Right lobe of liver (tissue), 6 donors: ENCODE data around the gene CCNA2. TPM values are rescaled to one million over a fixed set of nuclear protein-coding genes. Genes with fewer than 3 reads are reported as not detected.

ENCODE experiments used
- ATAC-seq, 4 donors: fragments of 200-7000 bp; cut with Tn5 transposase; one replicate each; pipeline ENCODE4 v1.9.1; 2020; ENCODE audit warnings: mild to moderate bottlenecking in 4 of 4, moderate library complexity in 4 of 4
- DNase-seq, 3 donors: peaks; one replicate each; pipeline ENCODE4 v3.0.0-alpha.2; 2020
- H3K27ac ChIP-seq, 3 donors: fragments of 200-600 bp; one replicate each; pipeline ENCODE4 v1.8.0; 2022
- H3K27me3 ChIP-seq, 2 donors: fragments of 200-600 bp; one replicate each; pipeline ENCODE4 v1.8.0; 2022
- H3K36me3 ChIP-seq, 4 donors: fragments of 200-600 bp; sonication (generic) in 1 of 4; one replicate each; pipeline versions ENCODE4 v1.5.1 to v1.8.0; 2017 to 2022; ENCODE audit warnings: control low read depth in 1 of 4
- H3K4me1 ChIP-seq, 4 donors: fragments of 200-600 bp; sonication (generic) in 1 of 4; one replicate each; pipeline versions ENCODE4 v1.5.1 to v1.8.0; 2017 to 2022; ENCODE audit warnings: control low read depth in 1 of 4
- H3K4me3 ChIP-seq, 3 donors: fragments of 200-600 bp; one replicate each; pipeline ENCODE4 v1.8.0; 2022
- H3K9me3 ChIP-seq, 4 donors: fragments of 200-600 bp; sonication (generic) in 1 of 4; one replicate each; pipeline versions ENCODE4 v1.5.1 to v1.8.0; 2017 to 2022; ENCODE audit warnings: control low read depth in 1 of 4
- POLR2A ChIP-seq: fragments of 450-650 bp; IDR thresholded peaks from one replicate; pipeline ENCODE4 v1.6.1; 2017; ENCODE audit warnings: antibody characterized with exemption, mild to moderate bottlenecking
- WGBS: methylation state at CpG from one replicate; pipeline ENCODE4 v1.1.6; 2018; ENCODE audit warnings: low coverage, low lambda C conversion rate; ENCODE audit not compliant: insufficient coverage; ENCODE audit errors: missing lambda C conversion rate; 5-methylcytosine and 5-hydroxymethylcytosine counted together
- intact Hi-C, 2 donors: fragments of 100-400 bp; cut with DNase I; formaldehyde crosslinking; loops; one replicate each; pipeline versions ENCODE4 v1.11.2 to v1.14.1; 2022
- total RNA-seq, 6 experiments: library from RNA; depleted of rRNA in 2 of 6; stranded (reverse); fragments of >200 nt in 2 of 6; fragmentation: NEBNext Ultra II Directional in 3 of 6; extraction: Animal tissue kit (Norgen Biotek cat#: 25700) in 3 of 6; gene quantifications; one replicate each; pipeline versions ENCODE4 v1.1.0 to v1.2.4, GENCODE V29; 2016 to 2023
- TF ChIP-seq, protein P1 (sequence below), 4 donors: fragments of 200-600 bp in 3 of 4; fragments of 450-650 bp in 1 of 4; IDR thresholded peaks; one replicate each; pipeline versions ENCODE4 v1.5.1 to v1.8.0; 2016 to 2022; ENCODE audit warnings: antibody characterized with exemption in 4 of 4, mild to moderate bottlenecking in 2 of 4
- donor health status: DM: no; HTN: yes; CAD: no.
- donor health status: DM: no; HTN: no; CAD: no.
- donor health status: DM: no; HTN: no; CAD: no.
- donor health status: DM: no; HTN: yes; CAD: no.
- donor health status: DM: no; HTN: yes; CAD: no.

The CCNA2 gene
- total RNA-seq, 6 experiments from 2014 or later = 0.15 to 4.3 (median 1.4) TPM

DNA sequence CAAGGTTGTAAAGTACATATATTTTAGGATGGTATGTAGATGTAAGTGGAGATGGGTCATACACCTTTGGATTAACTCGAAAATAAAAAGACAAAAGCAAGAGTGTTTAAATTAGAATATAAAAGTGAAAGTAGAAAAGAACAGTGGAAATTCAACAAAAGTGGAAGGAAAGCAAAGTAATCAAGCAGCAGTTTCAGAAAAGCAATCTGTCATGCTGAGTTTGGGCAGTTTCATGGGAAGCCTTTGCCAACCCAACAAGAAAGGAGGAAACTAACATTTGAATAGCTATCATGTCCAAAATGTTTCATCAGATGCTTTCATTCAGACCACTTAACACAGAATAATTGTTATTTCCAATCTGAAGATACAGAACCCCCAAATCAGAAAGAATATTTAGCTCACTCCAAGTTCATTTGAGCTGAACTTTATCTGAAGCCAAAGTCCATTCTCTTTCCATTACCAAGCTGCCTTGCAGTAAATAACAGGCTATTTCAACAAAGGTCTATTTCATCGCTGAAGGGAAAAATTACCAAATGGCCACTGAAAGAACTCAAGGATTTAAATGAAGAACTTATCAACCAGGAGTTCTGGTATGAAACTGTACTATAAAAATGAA lies 24.4 kb downstream of the CCNA2 start:
- Histone ChIP-seq H3K27me3 (no peaks in the 10 kb centered on the region), H3K4me3 (no peak overlapping the region), H3K27ac (peak overlapping the region in 1 of 3 donors; percentile 21), H3K4me1 (peaks cover 0 to 15% (median 0%) of the 10 kb centered on the region in 4 donors), H3K36me3 (peaks cover 0 to 16% (median 4%) of the 10 kb centered on the region in 4 donors), H3K9me3 (no peaks in the 10 kb centered on the region)
- peak in 2 of 4 donors; percentile 9 to 31 for ATAC-seq
- TF ChIP-seq POLR2A = no peak
- TF ChIP-seq, protein P1, sequence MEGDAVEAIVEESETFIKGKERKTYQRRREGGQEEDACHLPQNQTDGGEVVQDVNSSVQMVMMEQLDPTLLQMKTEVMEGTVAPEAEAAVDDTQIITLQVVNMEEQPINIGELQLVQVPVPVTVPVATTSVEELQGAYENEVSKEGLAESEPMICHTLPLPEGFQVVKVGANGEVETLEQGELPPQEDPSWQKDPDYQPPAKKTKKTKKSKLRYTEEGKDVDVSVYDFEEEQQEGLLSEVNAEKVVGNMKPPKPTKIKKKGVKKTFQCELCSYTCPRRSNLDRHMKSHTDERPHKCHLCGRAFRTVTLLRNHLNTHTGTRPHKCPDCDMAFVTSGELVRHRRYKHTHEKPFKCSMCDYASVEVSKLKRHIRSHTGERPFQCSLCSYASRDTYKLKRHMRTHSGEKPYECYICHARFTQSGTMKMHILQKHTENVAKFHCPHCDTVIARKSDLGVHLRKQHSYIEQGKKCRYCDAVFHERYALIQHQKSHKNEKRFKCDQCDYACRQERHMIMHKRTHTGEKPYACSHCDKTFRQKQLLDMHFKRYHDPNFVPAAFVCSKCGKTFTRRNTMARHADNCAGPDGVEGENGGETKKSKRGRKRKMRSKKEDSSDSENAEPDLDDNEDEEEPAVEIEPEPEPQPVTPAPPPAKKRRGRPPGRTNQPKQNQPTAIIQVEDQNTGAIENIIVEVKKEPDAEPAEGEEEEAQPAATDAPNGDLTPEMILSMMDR (IDR thresholded peaks at IDR 0.05) = no peak
- no peak for DNase-seq
- intact Hi-C loops = no loop called here
- 30% methylated on average over 2 of the region's 2 CpGs for WGBS

DNA sequence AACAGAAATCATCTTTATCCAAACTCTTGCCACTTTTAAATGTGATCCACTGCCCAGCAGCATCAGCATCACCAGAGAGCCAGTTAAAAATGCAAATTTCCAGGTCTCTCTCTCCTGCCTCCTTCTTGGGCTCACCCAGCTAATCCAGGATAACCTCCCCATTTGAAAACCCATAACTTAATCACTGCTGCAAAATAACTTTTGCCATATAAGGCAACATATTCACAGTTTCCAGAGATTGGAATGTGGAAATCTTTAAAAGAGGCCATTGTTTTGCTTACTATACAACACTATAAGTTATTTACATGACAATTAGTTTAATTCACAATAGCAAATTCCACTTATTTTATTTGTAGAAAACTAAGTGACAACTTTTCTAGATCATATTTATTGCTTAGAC lies 27.4 kb downstream of the CCNA2 start:
- Histone ChIP-seq H3K9me3 (no peaks in the 10 kb centered on the region), H3K27me3 (no peaks in the 10 kb centered on the region), H3K36me3 (no peaks in the 10 kb centered on the region), H3K4me1 (peaks cover 0 to 8% (median 0%) of the 10 kb centered on the region in 4 donors), H3K27ac (no peak overlapping the region), H3K4me3 (no peak overlapping the region)
- no peak for TF ChIP-seq POLR2A
- TF ChIP-seq, protein P1 (IDR thresholded peaks at IDR 0.05) = no peak
- ATAC-seq = no peak
- DNase-seq = no peak
- intact Hi-C loops = no loop called here

DNA sequence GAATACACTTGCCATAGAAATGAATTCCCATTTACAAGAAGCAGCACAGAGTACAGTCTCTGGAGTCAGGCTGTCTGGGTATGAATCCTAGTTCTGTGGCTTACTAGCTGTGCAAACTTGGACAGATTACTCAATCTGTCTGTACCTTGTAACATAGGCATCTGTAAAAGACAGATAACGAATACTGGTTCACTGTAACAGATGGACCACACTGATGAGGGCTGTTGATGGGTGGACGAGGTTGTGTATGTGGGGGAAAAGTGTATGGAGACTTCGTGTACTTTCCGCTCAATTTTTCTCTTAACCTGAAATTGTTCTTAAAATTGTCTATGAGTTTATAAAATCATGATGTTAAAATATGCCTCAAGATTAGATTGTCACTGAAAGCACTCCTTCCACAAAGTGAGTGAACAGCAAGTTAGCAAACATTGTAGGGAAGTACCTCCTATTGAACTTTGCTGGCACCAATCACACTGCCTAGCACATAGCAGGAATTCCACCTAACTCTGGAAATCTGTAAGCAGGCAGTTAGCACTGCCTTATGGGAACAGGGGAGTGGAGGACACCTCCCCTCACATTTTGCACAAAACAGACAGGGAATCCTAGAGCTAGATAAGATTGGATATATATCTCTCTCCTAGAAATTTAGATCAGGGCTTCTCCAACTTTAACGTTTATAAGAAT lies 29.0 kb downstream of the CCNA2 start:
- WGBS = 47% methylated on average over 4 of the region's 5 CpGs
- peaks cover 0 to 4% (median 0%) of the 10 kb centered on the region in 4 donors for H3K4me1 ChIP-seq
- TF ChIP-seq, protein P1 (IDR thresholded peaks at IDR 0.05) = no peak
- TF ChIP-seq POLR2A = no peak
- H3K9me3 ChIP-seq = no peaks in the 10 kb centered on the region
- H3K27me3 ChIP-seq = no peaks in the 10 kb centered on the region
- DNase-seq (no peak), ATAC-seq (no peak)
- no peak overlapping the region for H3K27ac ChIP-seq
- no peak overlapping the region for H3K4me3 ChIP-seq
- intact Hi-C loops = no loop called here
- no peaks in the 10 kb centered on the region for H3K36me3 ChIP-seq

DNA sequence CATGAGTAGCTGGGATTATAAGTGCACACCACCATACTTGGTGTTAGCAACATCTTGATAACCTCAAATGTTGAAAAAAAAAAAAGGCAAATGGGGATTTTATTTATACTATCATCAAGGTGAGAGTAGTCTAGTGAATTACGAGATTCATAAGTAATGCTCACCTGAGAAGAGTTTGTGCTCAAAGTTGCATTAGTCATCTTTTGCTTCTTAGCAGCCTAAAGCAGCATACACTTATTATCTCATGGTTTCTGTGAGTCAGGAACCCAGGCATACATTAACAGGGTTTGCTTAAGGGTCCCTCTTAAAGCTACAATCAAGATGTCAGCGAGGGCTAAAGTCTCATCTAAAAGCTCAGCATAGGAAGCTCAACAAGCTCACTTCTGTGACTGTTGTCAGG lies 30.7 kb downstream of the CCNA2 start:
- Histone ChIP-seq H3K4me1 (no peaks in the 10 kb centered on the region), H3K9me3 (no peaks in the 10 kb centered on the region), H3K27ac (no peak overlapping the region), H3K36me3 (no peaks in the 10 kb centered on the region), H3K4me3 (no peak overlapping the region), H3K27me3 (no peaks in the 10 kb centered on the region)
- DNase-seq (no peak), ATAC-seq (no peak)
- intact Hi-C loops = no loop called here
- WGBS = 69% methylated on average over 2 of the region's 2 CpGs
- TF ChIP-seq POLR2A = no peak
- TF ChIP-seq, protein P1 (IDR thresholded peaks at IDR 0.05) = no peak
